H1 (cell line): ENCODE results near the gene PDE6D. TPM values are rescaled to one million over a fixed set of nuclear protein-coding genes. Genes with fewer than 3 reads are reported as not detected.

Experiments
- ATF2 ChIP-seq: IDR thresholded peaks from 2 replicates; pipeline ENCODE4 v1.6.1; 2012; ENCODE audit warnings: low read length, inconsistent platforms
- CHD1 ChIP-seq: IDR thresholded peaks from 2 replicates; pipeline ENCODE4 v1.6.1; 2012; ENCODE audit warnings: low read depth, low read length, improper control_type of control experiment
- EZH2 ChIP-seq: fragments of 200-600 bp; sonication (generic); IDR thresholded peaks from 2 replicates; pipeline ENCODE4 v1.7.1; 2012; ENCODE audit warnings: low read depth, mild to moderate bottlenecking, moderate library complexity, low read length, inconsistent platforms; ENCODE audit not compliant: severe bottlenecking
- FOSL1 ChIP-seq: IDR thresholded peaks from 2 replicates; pipeline ENCODE4 v1.6.1; 2011; ENCODE audit warnings: mild to moderate bottlenecking, low read depth, low read length, moderate library complexity; ENCODE audit not compliant: insufficient read depth
- JUN ChIP-seq: IDR thresholded peaks from 2 replicates; pipeline ENCODE4 v1.6.1; 2011; ENCODE audit warnings: low read depth, mild to moderate bottlenecking, improper control_type of control experiment, low read length
- KDM5A ChIP-seq: fragments of 200-600 bp; IDR thresholded peaks from 2 replicates; pipeline ENCODE4 v1.7.1; 2012; ENCODE audit warnings: mild to moderate bottlenecking, low read length, inconsistent platforms, mixed read lengths
- MAFK ChIP-seq: IDR thresholded peaks from 2 replicates; pipeline ENCODE4 v1.6.1; 2012; ENCODE audit warnings: low read depth, mild to moderate bottlenecking, improper control_type of control experiment, low read length
- MAX ChIP-seq: IDR thresholded peaks from 2 replicates; pipeline ENCODE4 v1.6.1; 2012; ENCODE audit warnings: inconsistent platforms
- polyA plus RNA-seq, 7 experiments: library from polyadenylated mRNA; depleted of rRNA in 3 of 7; stranded (reverse) in 5 of 7; unstranded in 2 of 7; fragments of >200 nt in 5 of 7; fragments of 200-250 nt in 2 of 7; gene quantifications; 1 replicate in 5 of 7; 2 replicates in 1 of 7; 4 replicates in 1 of 7; pipeline versions ENCODE4 v1.2.1 to v1.2.3, GENCODE V29; 2011 to 2013; ENCODE audit warnings: missing spikeins in 2 of 7, mixed read lengths in 2 of 7
- total RNA-seq: library from RNA; stranded (reverse); fragmentation: NEBNext Ultra II Directional; extraction: Animal tissue kit (Norgen Biotek cat#: 25700); gene quantifications from 2 replicates; pipeline ENCODE4 v1.2.1, GENCODE V29; 2021

PDE6D gene
- total and polyA plus RNA-seq, 2 of the 8 experiments (the other 6 are each of a cell fraction or from before 2014, with no cell fraction given), result 33.7 to 63.9 TPM

DNA sequence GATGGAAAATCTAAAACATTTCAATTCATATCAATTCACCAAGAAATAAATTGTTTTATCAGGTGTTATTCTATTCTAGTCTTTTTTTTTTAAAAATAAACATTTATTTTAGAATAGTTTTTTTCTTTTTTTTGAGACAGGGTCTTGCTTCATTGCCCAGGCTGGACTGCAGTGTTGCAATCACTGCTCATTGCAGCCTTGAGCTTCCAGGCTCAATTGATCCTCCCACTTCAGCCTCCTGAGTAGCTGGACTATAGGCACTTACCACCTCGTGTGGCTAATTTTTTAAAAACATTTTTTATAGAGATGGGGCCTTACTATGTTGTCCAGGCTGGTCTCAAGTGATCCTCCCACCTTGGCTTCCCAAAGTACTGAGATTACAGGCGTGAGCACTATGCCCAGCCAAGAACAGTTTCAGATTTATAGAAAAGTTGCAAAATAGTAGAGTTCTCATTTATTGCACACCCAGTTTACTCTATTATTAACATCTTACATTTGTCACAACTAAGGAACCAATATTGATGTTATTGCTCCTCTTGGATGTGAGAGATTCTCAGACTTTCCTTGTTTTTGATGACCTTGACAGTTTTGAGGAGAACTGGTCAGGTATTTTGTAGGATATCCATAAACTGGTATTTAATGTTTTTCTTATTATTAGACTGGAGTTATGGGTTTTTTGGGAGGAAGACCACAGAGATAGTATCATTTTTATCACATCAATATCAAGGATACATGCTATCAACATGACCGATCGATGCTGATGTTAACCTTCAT is 29.9 kb downstream of the PDE6D start (continued):
- TF ChIP-seq ATF2 (no peak), EZH2 (no peak), CHD1 (no peak), KDM5A (no peak), JUN (no peak), FOSL1 (no peak), MAX (no peak), MAFK (no peak)
